Ovary (tissue), 3 donors: ENCODE data around the gene SGCD.

ENCODE experiments used
- EP300 ChIP-seq: sonication (generic); formaldehyde crosslinking; IDR thresholded peaks from one replicate; pipeline ENCODE4 v1.6.1; 2017; ENCODE audit warnings: antibody characterized with exemption
- TF ChIP-seq, protein P1 (sequence below), 3 donors: fragments of 450-650 bp in 2 of 3; fragments of 200-600 bp in 1 of 3; IDR thresholded peaks; one replicate each; pipeline versions ENCODE4 v1.5.1 to v1.8.0; 2016 to 2022; ENCODE audit warnings: antibody characterized with exemption in 3 of 3, mild to moderate bottlenecking in 1 of 3
- donor health status: DM: no; HTN: no; CAD: no.

DNA sequence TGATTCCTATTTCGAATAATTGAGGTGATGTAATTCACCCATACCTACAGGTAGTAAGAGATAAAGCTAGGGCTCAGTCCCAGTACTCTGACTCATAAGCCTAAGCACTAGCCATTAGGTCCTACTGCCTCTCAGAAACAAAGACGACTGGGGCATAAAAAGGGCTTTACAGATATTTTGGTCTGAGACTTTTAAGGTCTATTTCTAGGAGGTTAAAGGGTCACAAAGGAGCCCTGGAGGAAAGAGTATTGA lies 69.8 kb downstream of the SGCD start:
- TF ChIP-seq EP300: no peak
- TF ChIP-seq, protein P1, sequence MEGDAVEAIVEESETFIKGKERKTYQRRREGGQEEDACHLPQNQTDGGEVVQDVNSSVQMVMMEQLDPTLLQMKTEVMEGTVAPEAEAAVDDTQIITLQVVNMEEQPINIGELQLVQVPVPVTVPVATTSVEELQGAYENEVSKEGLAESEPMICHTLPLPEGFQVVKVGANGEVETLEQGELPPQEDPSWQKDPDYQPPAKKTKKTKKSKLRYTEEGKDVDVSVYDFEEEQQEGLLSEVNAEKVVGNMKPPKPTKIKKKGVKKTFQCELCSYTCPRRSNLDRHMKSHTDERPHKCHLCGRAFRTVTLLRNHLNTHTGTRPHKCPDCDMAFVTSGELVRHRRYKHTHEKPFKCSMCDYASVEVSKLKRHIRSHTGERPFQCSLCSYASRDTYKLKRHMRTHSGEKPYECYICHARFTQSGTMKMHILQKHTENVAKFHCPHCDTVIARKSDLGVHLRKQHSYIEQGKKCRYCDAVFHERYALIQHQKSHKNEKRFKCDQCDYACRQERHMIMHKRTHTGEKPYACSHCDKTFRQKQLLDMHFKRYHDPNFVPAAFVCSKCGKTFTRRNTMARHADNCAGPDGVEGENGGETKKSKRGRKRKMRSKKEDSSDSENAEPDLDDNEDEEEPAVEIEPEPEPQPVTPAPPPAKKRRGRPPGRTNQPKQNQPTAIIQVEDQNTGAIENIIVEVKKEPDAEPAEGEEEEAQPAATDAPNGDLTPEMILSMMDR (IDR thresholded peaks at IDR 0.05): no peak
